GM23338 (cell line): ENCODE measurements around the gene ABCA1. TPM values are rescaled to one million over a fixed set of nuclear protein-coding genes. Genes with fewer than 3 reads are reported as not detected.

Experiments used
- ATAC-seq: fragments of 200-7000 bp; cut with Tn5 transposase; 3 replicates; pipeline ENCODE4 v1.9.1; 2020
- DNase-seq: peaks from one replicate; pipeline ENCODE4 v3.0.0-alpha.2; 2015; ENCODE audit warnings: low spot score
- H2AFZ ChIP-seq: fragments of 200-600 bp; sonication (generic); 2 replicates; pipeline ENCODE4 v1.8.0; 2016; ENCODE audit warnings: antibody characterized with exemption, mild to moderate bottlenecking, moderate library complexity
- H3F3A ChIP-seq: fragments of 200-600 bp; sonication (generic); replicated peaks from 2 replicates; pipeline ENCODE4 v1.8.0; 2017; ENCODE audit warnings: antibody characterized with exemption, mixed run types, low read depth
- H3K27ac ChIP-seq: fragments of 200-600 bp; sonication (generic); 2 replicates; pipeline ENCODE4 v1.6.1; 2016; ENCODE audit warnings: low read depth
- H3K27me3 ChIP-seq: fragments of 200-600 bp; sonication (generic); 2 replicates; pipeline ENCODE4 v1.8.0; 2016; ENCODE audit warnings: mild to moderate bottlenecking, mixed run types, moderate library complexity; ENCODE audit not compliant: insufficient read depth
- H3K36me3 ChIP-seq: fragments of 200-600 bp; sonication (generic); 2 replicates; pipeline ENCODE4 v1.8.0; 2016; ENCODE audit warnings: mild to moderate bottlenecking; ENCODE audit not compliant: insufficient read depth
- H3K4me1 ChIP-seq: fragments of 200-600 bp; sonication (generic); 2 replicates; pipeline ENCODE4 v1.8.0; 2016; ENCODE audit warnings: mild to moderate bottlenecking, moderate library complexity; ENCODE audit not compliant: insufficient read depth
- H3K4me2 ChIP-seq: fragments of 200-600 bp; sonication (generic); 2 replicates; pipeline ENCODE4 v1.7.1; 2017; ENCODE audit warnings: mixed run types
- H3K4me3 ChIP-seq: fragments of 200-600 bp; sonication (generic); 2 replicates; pipeline ENCODE4 v1.6.1; 2016; ENCODE audit warnings: mixed run types
- H3K79me2 ChIP-seq: fragments of 200-600 bp; sonication (generic); replicated peaks from 2 replicates; pipeline ENCODE4 v1.8.0; 2017; ENCODE audit warnings: mild to moderate bottlenecking; ENCODE audit not compliant: insufficient read depth
- H3K9me2 ChIP-seq: fragments of 200-600 bp; sonication (generic); 2 replicates; pipeline ENCODE4 v1.8.0; 2017; ENCODE audit not compliant: insufficient read depth
- H4K20me1 ChIP-seq: fragments of 200-600 bp; sonication (generic); replicated peaks from 2 replicates; pipeline ENCODE4 v1.8.0; 2017; ENCODE audit warnings: mild to moderate bottlenecking; ENCODE audit not compliant: insufficient read depth
- H3K27ac Mint-ChIP-seq: 2 replicates; pipeline ENCODE4 v1.8.0; 2020; ENCODE audit warnings: inconsistent platforms, mild to moderate bottlenecking, moderate library complexity, mixed read lengths
- H3K27me3 Mint-ChIP-seq: 3 replicates; pipeline ENCODE4 v1.8.0; 2022; ENCODE audit warnings: low read depth, mild to moderate bottlenecking, moderate library complexity, mixed read lengths, inconsistent platforms; ENCODE audit not compliant: insufficient read depth, poor library complexity
- H3K36me3 Mint-ChIP-seq: 3 replicates; pipeline ENCODE4 v1.8.0; 2021; ENCODE audit warnings: low read depth, mild to moderate bottlenecking, inconsistent platforms, moderate library complexity, mixed read lengths
- H3K4me1 Mint-ChIP-seq: 3 replicates; pipeline ENCODE4 v1.8.0; 2020; ENCODE audit warnings: mild to moderate bottlenecking, inconsistent platforms, mixed read lengths
- H3K4me3 Mint-ChIP-seq: 3 replicates; pipeline ENCODE4 v1.8.0; 2021; ENCODE audit warnings: moderate library complexity, mild to moderate bottlenecking, inconsistent platforms, mixed read lengths
- H3K9me3 Mint-ChIP-seq: 3 replicates; pipeline ENCODE4 v1.8.0; 2020; ENCODE audit warnings: moderate library complexity, mild to moderate bottlenecking, inconsistent platforms, mixed read lengths
- CREB1 ChIP-seq: fragments of 250-450 bp; sonication (Bioruptor Pico); IDR thresholded peaks from 2 replicates; pipeline ENCODE4 v1.5.0; 2020; ENCODE audit warnings: low read depth, mild to moderate bottlenecking, moderate library complexity
- EZH2 ChIP-seq: fragments of 200-600 bp; sonication (generic); IDR thresholded peaks from one replicate; pipeline ENCODE4 v1.8.0; 2017; ENCODE audit warnings: antibody characterized with exemption, mild to moderate bottlenecking, low read depth; ENCODE audit not compliant: unreplicated experiment
- EZH2phosphoT487 ChIP-seq: fragments of 200-600 bp; sonication (generic); IDR thresholded peaks from one replicate; pipeline ENCODE4 v1.8.1; 2018; ENCODE audit warnings: antibody characterized with exemption; ENCODE audit not compliant: unreplicated experiment
- JUNB ChIP-seq: IDR thresholded peaks from one replicate; pipeline ENCODE4 v1.6.1; 2016; ENCODE audit warnings: antibody characterized with exemption; ENCODE audit not compliant: unreplicated experiment
- NANOG ChIP-seq: IDR thresholded peaks from 2 replicates; pipeline ENCODE4 v1.6.1; 2016; ENCODE audit warnings: antibody characterized with exemption, borderline replicate concordance
- POLR2AphosphoS5 ChIP-seq: IDR thresholded peaks from 2 replicates; pipeline ENCODE4 v1.6.1; 2016; ENCODE audit warnings: antibody characterized with exemption, low read depth
- ZNF114 ChIP-seq: fragments of 250-450 bp; sonication (Bioruptor Pico); IDR thresholded peaks from 2 replicates; pipeline ENCODE4 v1.5.0; 2020; ENCODE audit warnings: mild to moderate bottlenecking, moderate library complexity
- ZNF331 ChIP-seq: fragments of 250-450 bp; sonication (Bioruptor Pico); IDR thresholded peaks from 2 replicates; pipeline ENCODE4 v1.5.0; 2020; ENCODE audit warnings: low read depth, mild to moderate bottlenecking, moderate library complexity
- polyA plus RNA-seq: library from polyadenylated mRNA; unstranded; fragments of >200 nt; fragmentation: Nextera tagmentation; extraction: Ambion mirVana; gene quantifications from 2 replicates; pipeline ENCODE4 v1.2.1, GENCODE V29; 2016
- total RNA-seq: library from RNA; depleted of rRNA; stranded (reverse); fragments of >200 nt; shearing (Covaris generic); gene quantifications from 2 replicates; pipeline ENCODE4 v1.2.3, GENCODE V29; 2014
- TF ChIP-seq, protein P1 (sequence below): IDR thresholded peaks from 2 replicates; pipeline ENCODE4 v1.6.1; 2016; ENCODE audit warnings: antibody characterized with exemption
- TF ChIP-seq, protein P2 (sequence below): fragments of 250-450 bp; sonication (Bioruptor Pico); IDR thresholded peaks from 2 replicates; pipeline ENCODE4 v1.5.0; 2020; ENCODE audit warnings: mild to moderate bottlenecking, moderate library complexity
- TF ChIP-seq, protein P3 (sequence below), 2 experiments: fragments of 200-600 bp in 1 of 2; sonication (generic) in 1 of 2; conservative IDR thresholded peaks; 2 replicates each; pipeline versions ENCODE4 v1.5.1 to v1.6.1; 2016 to 2017; ENCODE audit warnings: antibody characterized with exemption in 2 of 2, low read depth in 2 of 2, mild to moderate bottlenecking in 2 of 2, moderate library complexity in 1 of 2

The ABCA1 gene
- total and polyA plus RNA-seq, 2 experiments from 2014 or later = 1.4 to 2.8 TPM

DNA sequence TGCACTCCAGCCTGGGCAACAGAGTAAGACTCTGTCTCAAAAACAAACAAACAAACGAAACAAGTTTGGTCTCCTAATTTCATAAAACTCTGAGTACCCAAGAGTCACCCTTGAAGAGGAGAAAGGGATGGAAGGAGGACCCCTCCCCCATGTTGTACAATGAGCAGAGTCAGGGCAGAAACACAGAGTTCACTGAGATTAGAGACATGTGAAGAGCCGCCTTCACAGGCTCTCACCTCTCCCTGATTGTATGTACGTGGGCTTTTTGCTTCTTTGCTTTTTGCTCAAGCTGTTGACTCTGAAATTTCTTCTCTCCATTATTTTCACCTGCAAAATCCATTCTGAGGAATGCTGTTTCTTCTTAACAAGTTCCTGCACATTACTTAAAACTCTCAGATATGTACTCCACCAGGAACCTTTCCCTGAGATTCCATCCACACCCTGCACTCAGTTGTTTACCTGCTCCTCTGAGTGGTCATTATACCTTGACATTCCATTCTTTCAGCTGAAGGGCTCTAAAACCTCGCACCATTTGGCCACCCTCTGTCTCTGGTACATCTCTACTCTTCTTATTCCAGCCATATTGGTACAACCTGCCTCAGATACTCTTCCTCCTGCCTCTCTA, 44.4 kb upstream of the ABCA1 start:
- no peaks in the 10 kb centered on the region; the same call in 1 of the 2 replicates for H3F3A ChIP-seq
- H3K4me2 ChIP-seq = no peak overlapping the region
- no peaks in the 10 kb centered on the region for H3K27me3 ChIP-seq
- H3K27ac Mint-ChIP-seq = no peak overlapping the region
- H3K36me3 ChIP-seq = no peaks in the 10 kb centered on the region
- H2AFZ ChIP-seq = no peak overlapping the region
- no peaks in the 10 kb centered on the region; the same call in 2 of the 3 replicates for H3K36me3 Mint-ChIP-seq
- DNase-seq (no peak), ATAC-seq (no peak)
- no peak overlapping the region for H3K4me3 Mint-ChIP-seq
- no peak overlapping the region for H3K4me3 ChIP-seq
- peaks cover 13% of the 10 kb centered on the region for H3K27me3 Mint-ChIP-seq
- H3K4me1 Mint-ChIP-seq = peaks cover 38% of the 10 kb centered on the region
- H3K27ac ChIP-seq = no peak overlapping the region
- no peaks in the 10 kb centered on the region for H3K9me2 ChIP-seq
- H3K79me2 ChIP-seq = no peaks in the 10 kb centered on the region
- peaks cover 8% of the 10 kb centered on the region for H3K4me1 ChIP-seq
- H4K20me1 ChIP-seq = no peaks in the 10 kb centered on the region
- no peaks in the 10 kb centered on the region; the same call in 2 of the 3 replicates for H3K9me3 Mint-ChIP-seq
- TF ChIP-seq ZNF331 (CRISPR knock-in tag) (no peak), JUNB (no peak), NANOG (no peak)
- TF ChIP-seq, protein P1, sequence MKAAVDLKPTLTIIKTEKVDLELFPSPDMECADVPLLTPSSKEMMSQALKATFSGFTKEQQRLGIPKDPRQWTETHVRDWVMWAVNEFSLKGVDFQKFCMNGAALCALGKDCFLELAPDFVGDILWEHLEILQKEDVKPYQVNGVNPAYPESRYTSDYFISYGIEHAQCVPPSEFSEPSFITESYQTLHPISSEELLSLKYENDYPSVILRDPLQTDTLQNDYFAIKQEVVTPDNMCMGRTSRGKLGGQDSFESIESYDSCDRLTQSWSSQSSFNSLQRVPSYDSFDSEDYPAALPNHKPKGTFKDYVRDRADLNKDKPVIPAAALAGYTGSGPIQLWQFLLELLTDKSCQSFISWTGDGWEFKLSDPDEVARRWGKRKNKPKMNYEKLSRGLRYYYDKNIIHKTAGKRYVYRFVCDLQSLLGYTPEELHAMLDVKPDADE = no peak

- no peak overlapping the region for H3K4me3 ChIP-seq
- H4K20me1 ChIP-seq = no peaks in the 10 kb centered on the region
- H3K27me3 Mint-ChIP-seq = peaks cover 13% of the 10 kb centered on the region
- no peaks in the 10 kb centered on the region; the same call in 2 of the 3 replicates for H3K9me3 Mint-ChIP-seq
- peaks cover 10% of the 10 kb centered on the region for H3K4me1 ChIP-seq
- no peaks in the 10 kb centered on the region; the same call in 2 of the 3 replicates for H3K36me3 Mint-ChIP-seq
- no peaks in the 10 kb centered on the region for H3K79me2 ChIP-seq
- DNase-seq = peak; percentile 40
- no peaks in the 10 kb centered on the region for H3K27me3 ChIP-seq
- H3F3A ChIP-seq = no peaks in the 10 kb centered on the region; the same call in 1 of the 2 replicates
- no peak overlapping the region for H3K27ac Mint-ChIP-seq
- no peak overlapping the region for H3K27ac ChIP-seq
- H3K36me3 ChIP-seq = no peaks in the 10 kb centered on the region
- no peak overlapping the region for H3K4me2 ChIP-seq
- H3K4me1 Mint-ChIP-seq = peaks cover 32% of the 10 kb centered on the region
- H2AFZ ChIP-seq = no peak overlapping the region
- no peak overlapping the region for H3K4me3 Mint-ChIP-seq
- no peak for ATAC-seq
- H3K9me2 ChIP-seq = no peaks in the 10 kb centered on the region
- TF ChIP-seq, protein P1 = no peak
- TF ChIP-seq EZH2phosphoT487 = no peak
- TF ChIP-seq EZH2 = no peak
- no peak for TF ChIP-seq ZNF114
- TF ChIP-seq CREB1 (CRISPR knock-in tag) = no peak
- TF ChIP-seq NANOG = no peak
- TF ChIP-seq POLR2AphosphoS5 = no peak
- no peak for TF ChIP-seq JUNB
- TF ChIP-seq, protein P2, sequence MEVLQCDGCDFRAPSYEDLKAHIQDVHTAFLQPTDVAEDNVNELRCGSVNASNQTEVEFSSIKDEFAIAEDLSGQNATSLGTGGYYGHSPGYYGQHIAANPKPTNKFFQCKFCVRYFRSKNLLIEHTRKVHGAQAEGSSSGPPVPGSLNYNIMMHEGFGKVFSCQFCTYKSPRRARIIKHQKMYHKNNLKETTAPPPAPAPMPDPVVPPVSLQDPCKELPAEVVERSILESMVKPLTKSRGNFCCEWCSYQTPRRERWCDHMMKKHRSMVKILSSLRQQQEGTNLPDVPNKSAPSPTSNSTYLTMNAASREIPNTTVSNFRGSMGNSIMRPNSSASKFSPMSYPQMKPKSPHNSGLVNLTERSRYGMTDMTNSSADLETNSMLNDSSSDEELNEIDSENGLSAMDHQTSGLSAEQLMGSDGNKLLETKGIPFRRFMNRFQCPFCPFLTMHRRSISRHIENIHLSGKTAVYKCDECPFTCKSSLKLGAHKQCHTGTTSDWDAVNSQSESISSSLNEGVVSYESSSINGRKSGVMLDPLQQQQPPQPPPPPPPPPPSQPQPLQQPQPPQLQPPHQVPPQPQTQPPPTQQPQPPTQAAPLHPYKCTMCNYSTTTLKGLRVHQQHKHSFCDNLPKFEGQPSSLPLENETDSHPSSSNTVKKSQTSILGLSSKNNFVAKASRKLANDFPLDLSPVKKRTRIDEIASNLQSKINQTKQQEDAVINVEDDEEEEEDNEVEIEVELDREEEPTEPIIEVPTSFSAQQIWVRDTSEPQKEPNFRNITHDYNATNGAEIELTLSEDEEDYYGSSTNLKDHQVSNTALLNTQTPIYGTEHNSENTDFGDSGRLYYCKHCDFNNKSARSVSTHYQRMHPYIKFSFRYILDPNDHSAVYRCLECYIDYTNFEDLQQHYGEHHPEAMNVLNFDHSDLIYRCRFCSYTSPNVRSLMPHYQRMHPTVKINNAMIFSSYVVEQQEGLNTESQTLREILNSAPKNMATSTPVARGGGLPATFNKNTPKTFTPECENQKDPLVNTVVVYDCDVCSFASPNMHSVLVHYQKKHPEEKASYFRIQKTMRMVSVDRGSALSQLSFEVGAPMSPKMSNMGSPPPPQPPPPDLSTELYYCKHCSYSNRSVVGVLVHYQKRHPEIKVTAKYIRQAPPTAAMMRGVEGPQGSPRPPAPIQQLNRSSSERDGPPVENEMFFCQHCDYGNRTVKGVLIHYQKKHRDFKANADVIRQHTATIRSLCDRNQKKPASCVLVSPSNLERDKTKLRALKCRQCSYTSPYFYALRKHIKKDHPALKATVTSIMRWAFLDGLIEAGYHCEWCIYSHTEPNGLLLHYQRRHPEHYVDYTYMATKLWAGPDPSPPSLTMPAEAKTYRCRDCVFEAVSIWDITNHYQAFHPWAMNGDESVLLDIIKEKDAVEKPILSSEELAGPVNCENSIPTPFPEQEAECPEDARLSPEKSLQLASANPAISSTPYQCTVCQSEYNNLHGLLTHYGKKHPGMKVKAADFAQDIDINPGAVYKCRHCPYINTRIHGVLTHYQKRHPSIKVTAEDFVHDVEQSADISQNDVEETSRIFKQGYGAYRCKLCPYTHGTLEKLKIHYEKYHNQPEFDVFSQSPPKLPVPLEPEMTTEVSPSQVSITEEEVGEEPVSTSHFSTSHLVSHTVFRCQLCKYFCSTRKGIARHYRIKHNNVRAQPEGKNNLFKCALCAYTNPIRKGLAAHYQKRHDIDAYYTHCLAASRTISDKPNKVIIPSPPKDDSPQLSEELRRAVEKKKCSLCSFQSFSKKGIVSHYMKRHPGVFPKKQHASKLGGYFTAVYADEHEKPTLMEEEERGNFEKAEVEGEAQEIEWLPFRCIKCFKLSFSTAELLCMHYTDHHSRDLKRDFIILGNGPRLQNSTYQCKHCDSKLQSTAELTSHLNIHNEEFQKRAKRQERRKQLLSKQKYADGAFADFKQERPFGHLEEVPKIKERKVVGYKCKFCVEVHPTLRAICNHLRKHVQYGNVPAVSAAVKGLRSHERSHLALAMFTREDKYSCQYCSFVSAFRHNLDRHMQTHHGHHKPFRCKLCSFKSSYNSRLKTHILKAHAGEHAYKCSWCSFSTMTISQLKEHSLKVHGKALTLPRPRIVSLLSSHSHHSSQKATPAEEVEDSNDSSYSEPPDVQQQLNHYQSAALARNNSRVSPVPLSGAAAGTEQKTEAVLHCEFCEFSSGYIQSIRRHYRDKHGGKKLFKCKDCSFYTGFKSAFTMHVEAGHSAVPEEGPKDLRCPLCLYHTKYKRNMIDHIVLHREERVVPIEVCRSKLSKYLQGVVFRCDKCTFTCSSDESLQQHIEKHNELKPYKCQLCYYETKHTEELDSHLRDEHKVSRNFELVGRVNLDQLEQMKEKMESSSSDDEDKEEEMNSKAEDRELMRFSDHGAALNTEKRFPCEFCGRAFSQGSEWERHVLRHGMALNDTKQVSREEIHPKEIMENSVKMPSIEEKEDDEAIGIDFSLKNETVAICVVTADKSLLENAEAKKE (CRISPR knock-in tag) = no peak
- no peak for TF ChIP-seq ZNF331 (CRISPR knock-in tag)
- TF ChIP-seq, protein P3, sequence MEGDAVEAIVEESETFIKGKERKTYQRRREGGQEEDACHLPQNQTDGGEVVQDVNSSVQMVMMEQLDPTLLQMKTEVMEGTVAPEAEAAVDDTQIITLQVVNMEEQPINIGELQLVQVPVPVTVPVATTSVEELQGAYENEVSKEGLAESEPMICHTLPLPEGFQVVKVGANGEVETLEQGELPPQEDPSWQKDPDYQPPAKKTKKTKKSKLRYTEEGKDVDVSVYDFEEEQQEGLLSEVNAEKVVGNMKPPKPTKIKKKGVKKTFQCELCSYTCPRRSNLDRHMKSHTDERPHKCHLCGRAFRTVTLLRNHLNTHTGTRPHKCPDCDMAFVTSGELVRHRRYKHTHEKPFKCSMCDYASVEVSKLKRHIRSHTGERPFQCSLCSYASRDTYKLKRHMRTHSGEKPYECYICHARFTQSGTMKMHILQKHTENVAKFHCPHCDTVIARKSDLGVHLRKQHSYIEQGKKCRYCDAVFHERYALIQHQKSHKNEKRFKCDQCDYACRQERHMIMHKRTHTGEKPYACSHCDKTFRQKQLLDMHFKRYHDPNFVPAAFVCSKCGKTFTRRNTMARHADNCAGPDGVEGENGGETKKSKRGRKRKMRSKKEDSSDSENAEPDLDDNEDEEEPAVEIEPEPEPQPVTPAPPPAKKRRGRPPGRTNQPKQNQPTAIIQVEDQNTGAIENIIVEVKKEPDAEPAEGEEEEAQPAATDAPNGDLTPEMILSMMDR (conservative IDR thresholded peaks at IDR 0.05; ENCODE audit: low read depth in 2 of 2) = no peak
Measured at GRCh38 chr9:104971511-104971910, 43.6 kb upstream of the ABCA1 start.
